GM12864 (cell line): Measurements from ENCODE around the gene SLC25A20.

Experiments
- DNase-seq: peaks from one replicate; pipeline ENCODE4 v3.0.0-alpha.2; 2011; ENCODE audit warnings: low read depth
- H3K4me3 ChIP-seq: 2 replicates; pipeline ENCODE4 v1.5.1; 2011; ENCODE audit warnings: mild to moderate bottlenecking, low read depth, low read length, control low read depth
- TF ChIP-seq, protein P1 (sequence below): IDR thresholded peaks from 2 replicates; pipeline ENCODE4 v1.5.1; 2011; ENCODE audit warnings: low read depth, mild to moderate bottlenecking, moderate library complexity, low read length, control low read depth, inconsistent platforms; ENCODE audit errors: missing control alignments

The SLC25A20 gene

GRCh38 chr3:48898383-48899234 lies at the start of gene SLC25A20:
SLC25A20 (minus strand) TSS chr3:48898882; CDS start chr3:48898794, 88 bp downstream.
- peak within 1 kb of the TSS; percentile 84 for H3K4me3 ChIP-seq
- peak; percentile 67 for DNase-seq
- TF ChIP-seq, protein P1, sequence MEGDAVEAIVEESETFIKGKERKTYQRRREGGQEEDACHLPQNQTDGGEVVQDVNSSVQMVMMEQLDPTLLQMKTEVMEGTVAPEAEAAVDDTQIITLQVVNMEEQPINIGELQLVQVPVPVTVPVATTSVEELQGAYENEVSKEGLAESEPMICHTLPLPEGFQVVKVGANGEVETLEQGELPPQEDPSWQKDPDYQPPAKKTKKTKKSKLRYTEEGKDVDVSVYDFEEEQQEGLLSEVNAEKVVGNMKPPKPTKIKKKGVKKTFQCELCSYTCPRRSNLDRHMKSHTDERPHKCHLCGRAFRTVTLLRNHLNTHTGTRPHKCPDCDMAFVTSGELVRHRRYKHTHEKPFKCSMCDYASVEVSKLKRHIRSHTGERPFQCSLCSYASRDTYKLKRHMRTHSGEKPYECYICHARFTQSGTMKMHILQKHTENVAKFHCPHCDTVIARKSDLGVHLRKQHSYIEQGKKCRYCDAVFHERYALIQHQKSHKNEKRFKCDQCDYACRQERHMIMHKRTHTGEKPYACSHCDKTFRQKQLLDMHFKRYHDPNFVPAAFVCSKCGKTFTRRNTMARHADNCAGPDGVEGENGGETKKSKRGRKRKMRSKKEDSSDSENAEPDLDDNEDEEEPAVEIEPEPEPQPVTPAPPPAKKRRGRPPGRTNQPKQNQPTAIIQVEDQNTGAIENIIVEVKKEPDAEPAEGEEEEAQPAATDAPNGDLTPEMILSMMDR: no peak

DNA sequence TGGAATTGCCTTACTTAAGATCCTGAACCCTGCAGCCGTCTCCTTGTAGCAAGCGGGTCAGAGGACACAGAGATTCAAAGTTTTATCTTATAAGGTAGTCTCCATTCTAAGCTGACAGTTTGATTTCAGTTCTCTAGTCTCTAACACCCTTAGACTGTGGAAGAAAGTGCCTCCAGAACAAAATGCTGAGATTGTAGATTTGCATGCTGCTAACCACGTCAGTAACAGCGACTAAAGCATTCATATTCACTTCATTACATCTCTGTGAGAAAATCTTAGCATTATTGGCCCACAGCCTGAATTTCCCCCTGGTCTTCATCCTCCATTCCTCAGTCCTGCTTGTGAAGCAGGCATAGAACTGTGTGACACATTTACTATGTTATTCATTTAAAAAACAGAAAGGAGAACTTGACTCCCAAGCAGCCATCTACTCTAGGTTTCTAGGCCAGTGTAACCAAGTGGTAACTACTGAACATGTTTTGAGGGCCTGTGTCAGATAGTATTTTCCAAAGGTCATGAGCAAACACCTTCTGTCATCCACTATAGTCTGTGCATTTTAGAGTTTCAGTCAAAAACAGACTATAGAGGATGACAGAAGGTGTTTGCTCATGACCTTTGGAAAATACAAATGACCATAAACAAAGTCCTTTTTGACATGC lies 47.3 kb upstream of the SLC25A20 start:
- H3K4me3 ChIP-seq: no peak overlapping the region
- TF ChIP-seq, protein P1: no peak

GRCh38 chr3:48945432-48945831 lies 46.8 kb upstream of the SLC25A20 start:
- TF ChIP-seq, protein P1: no peak
- H3K4me3 ChIP-seq: no peak overlapping the region
- DNase-seq: no peak

More for the DNA sequence above, 47.3 kb upstream of the SLC25A20 start:
- no peak for DNase-seq

DNA sequence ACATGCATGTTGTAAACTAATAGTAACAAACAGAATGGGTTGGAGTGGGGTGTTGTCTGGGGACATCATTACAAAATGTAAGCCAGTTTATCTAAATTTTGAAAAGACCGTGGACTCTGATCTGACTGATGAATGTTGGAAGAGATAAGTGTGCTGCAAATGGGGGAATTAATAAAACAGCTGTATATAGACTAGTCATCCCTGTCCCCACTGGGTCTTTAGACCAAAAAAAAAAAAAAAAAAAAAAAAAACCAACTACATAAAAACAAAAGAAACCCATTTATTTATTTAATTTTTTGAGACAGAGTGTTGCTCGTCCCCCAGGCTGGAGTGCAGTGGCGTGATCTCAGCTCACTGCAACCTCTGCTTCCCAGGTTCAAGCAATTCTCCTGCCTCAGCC lies 40.0 kb upstream of the SLC25A20 start:
- H3K4me3 ChIP-seq: no peak overlapping the region
- TF ChIP-seq, protein P1: no peak
- DNase-seq: no peak

GRCh38 chr3:48938156-48938555 lies 39.5 kb upstream of the SLC25A20 start:
- DNase-seq: no peak
- TF ChIP-seq, protein P1: no peak
- H3K4me3 ChIP-seq: no peak overlapping the region

DNA sequence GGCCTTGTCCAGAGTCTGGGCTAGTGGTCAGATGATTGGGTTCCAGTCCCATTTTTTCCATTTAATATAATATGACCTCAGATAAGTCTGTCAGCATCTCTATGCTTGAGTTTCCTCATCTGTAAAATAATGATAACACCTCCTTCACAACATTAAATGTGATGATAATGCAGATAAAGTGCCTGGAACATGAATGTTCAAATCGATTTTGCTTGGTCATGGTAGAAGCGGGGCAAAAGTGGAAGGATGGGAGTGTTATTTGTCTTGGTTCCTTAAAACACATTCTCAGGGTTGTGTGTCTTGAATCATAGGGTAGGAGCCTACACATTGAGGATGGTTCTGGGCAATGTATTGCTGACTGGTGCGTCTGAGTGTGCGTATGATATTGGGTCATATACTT lies 36.8 kb upstream of the SLC25A20 start:
- TF ChIP-seq, protein P1: no peak
- no peak overlapping the region for H3K4me3 ChIP-seq
- no peak for DNase-seq
